ENCODE results near the gene SLC25A36.
"Not testable (repeated sequence)": the region's sequence is repeated elsewhere in the genome, so short reads cannot be mapped to it uniquely, and the experiment has no call there.

The SLC25A36 gene

DNA sequence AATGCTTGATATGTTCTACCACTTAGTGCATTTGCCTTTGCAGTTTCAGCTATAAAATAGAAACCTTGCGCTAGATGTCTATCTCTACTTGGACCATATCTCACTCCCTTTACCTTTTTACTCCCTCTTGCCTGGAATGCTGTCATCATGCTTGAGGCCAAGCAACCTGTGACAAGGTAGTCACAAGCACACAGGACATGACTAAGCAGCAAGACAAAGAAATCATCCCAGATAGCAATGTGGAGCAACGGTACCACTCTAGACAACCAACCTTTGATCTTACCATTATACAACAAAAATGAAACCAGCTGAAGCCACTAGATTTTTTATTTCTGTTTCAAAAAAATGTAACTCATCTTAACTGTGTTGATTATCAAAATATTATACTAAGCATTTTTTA, 59.0 kb downstream of the SLC25A36 start:
- Mint-ChIP-seq H3K36me3 (no peaks in the 10 kb centered on the region), H3K27ac (no peak overlapping the region), H3K9me3 (no peaks in the 10 kb centered on the region), H3K4me3 (no peak overlapping the region), H3K4me1 (peaks cover 6% of the 10 kb centered on the region)
- peak; percentile 43 for ATAC-seq
- DNase-seq (ENCODE audit: low spot score in 2 of 2) = no peak

DNA sequence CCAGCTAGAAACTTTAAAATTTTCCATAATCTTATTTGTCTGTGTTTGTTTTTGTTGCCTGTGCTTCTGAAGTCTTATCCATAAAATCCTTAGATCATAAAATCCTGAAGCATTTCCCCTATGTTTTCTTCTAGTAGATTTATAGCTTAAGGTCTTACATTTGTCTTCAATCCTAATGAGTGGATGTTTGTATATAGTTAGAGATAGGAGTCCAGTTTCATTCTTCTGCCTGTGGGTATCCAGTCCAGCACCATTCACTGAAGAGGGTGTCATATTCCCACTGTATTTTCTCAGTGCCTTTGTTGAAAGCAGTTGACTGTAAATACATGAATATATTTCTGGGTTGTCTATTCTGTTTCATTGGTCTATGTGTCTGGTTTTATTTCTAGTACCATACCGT, 64.7 kb downstream of the SLC25A36 start:
- H3K9me3 Mint-ChIP-seq = no peaks in the 10 kb centered on the region
- no peak overlapping the region for H3K4me3 Mint-ChIP-seq
- H3K4me1 Mint-ChIP-seq = peaks cover 2% of the 10 kb centered on the region
- no peak overlapping the region for H3K27ac Mint-ChIP-seq
- no peak for ATAC-seq
- no peak for DNase-seq (ENCODE audit: low spot score in 2 of 2)
- H3K36me3 Mint-ChIP-seq = no peaks in the 10 kb centered on the region

DNA sequence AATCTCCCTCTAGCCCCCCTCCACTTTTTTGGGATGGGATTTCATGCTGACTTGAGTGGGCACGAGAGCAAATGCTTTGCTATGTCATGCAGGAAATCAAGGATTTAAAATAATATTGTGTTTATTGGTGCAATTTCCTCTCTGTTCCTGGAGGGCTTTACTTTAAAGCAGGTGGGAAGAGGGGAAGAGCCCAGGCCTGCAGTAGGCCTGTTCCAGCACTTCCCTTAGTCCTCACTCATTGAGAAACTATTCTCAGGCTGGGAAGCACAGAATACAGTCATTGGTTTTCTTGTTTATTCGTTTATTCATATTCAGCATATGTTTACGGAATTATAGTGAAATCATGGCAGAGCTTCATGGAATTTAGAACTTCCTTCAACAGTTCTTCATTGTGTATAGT, 67.9 kb downstream of the SLC25A36 start:
- ATAC-seq = no peak
- no peaks in the 10 kb centered on the region for H3K36me3 Mint-ChIP-seq
- H3K9me3 Mint-ChIP-seq = no peaks in the 10 kb centered on the region
- H3K27ac Mint-ChIP-seq = no peak overlapping the region
- no peak for DNase-seq (ENCODE audit: low spot score in 2 of 2)
- H3K4me1 Mint-ChIP-seq = peaks cover 7% of the 10 kb centered on the region
- H3K4me3 Mint-ChIP-seq = no peak overlapping the region

DNA sequence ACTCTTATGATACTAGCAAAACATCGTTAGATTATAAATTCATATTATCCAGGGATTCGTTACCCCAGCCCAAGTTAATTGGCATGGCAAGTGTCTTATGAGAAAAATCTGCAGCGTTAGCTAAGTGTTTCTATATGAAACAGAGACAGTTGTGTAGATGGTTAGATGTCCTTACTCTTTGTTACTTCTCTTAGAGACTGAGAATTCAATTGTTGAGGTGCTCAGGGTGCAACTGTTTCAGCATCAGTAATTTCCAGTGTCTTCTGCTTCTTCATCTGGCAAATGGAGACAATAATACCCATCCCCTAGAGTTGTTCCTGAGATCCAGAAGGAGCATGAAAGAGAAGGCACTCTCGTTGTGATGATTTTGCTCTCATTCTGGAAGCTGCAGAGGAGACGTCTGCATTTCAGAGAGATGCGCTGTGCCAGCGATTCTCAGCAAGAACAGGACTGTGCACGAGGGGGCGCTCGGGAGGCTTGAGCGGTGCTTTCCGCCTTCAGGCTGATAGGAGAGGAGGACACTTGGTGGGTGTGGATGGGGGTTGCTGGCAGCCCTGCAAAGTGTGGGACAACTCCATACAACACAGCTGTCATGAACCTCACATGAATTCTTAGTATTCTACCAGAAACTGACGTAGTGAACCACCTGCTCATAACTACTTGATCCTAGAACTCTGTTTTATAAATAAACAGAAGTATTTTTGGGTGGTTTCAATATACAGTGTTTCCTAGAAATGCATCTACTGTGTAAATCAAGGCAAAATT, 69.8 kb downstream of the SLC25A36 start:
- H3K4me1 Mint-ChIP-seq = peaks cover 7% of the 10 kb centered on the region
- H3K4me3 Mint-ChIP-seq = no peak overlapping the region

DNA sequence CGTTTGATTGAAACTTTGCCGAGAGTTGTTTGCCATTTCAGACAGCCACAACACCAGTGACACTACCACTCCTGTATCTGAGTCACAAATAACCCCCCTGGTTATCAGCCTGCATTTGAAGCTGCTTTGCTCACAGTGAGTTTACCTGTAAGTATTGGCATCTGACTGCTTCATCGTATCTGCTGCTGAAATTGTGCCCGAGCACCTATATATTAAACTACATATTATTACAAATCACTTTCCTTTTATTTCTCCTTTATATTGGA, 70.3 kb downstream of the SLC25A36 start:
- Mint-ChIP-seq H3K4me3 (no peak overlapping the region), H3K4me1 (peaks cover 7% of the 10 kb centered on the region), H3K27ac (no peak overlapping the region), H3K9me3 (no peaks in the 10 kb centered on the region), H3K36me3 (no peaks in the 10 kb centered on the region)
- ATAC-seq (peak; percentile 63), DNase-seq (ENCODE audit: low spot score in 2 of 2) (no peak)

More for the DNA sequence above, 69.8 kb downstream of the SLC25A36 start:
- DNase-seq (ENCODE audit: low spot score in 2 of 2) (peak; percentile 73 to 91), ATAC-seq (peak; percentile 91)
- H3K36me3 Mint-ChIP-seq = no peaks in the 10 kb centered on the region
- no peaks in the 10 kb centered on the region for H3K9me3 Mint-ChIP-seq
- no peak overlapping the region for H3K27ac Mint-ChIP-seq

DNA sequence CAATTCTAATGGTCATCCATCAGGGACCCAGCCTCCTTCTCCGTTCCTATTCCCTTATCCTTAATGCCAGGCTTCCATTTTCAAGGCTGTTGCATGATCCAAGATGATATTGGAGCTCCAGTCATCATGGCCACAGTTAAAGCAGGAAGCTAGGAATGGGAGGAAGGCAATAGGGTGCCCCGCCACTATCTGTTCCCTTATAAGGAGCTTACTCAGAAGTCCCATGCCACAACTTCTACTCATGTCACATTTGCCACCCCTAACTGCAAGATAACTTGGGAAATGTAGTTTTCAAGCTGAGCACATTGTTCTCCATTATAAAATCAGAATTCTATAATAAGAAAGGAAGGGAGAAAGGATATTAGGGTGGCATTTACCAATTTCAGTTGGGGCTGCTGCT, 70.9 kb downstream of the SLC25A36 start:
- Mint-ChIP-seq H3K4me3 (no peak overlapping the region), H3K36me3 (no peaks in the 10 kb centered on the region), H3K27ac (no peak overlapping the region), H3K9me3 (no peaks in the 10 kb centered on the region), H3K4me1 (peaks cover 11% of the 10 kb centered on the region)
- ATAC-seq (no peak), DNase-seq (ENCODE audit: low spot score in 2 of 2) (no peak)

DNA sequence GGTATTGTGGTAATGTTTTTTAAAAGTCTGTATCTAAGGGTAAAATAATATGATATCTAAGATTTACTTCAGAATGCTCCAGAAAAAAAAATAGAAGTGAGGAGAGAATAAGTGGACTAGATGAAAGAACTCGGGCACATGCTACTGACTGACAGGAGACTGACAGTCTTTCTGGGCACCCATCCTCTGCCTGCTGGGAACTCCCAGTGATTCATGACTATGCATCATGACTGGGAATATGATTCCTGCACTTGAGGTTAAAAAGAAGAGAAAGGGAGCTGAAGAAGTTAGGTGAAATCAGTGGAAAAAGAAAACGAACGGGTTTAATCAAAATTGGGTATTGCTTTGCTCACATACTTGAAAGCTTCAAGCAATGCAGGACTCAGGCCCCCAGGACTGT, 73.8 kb downstream of the SLC25A36 start:
- Mint-ChIP-seq H3K27ac (no peak overlapping the region), H3K4me3 (no peak overlapping the region), H3K36me3 (no peaks in the 10 kb centered on the region), H3K9me3 (no peaks in the 10 kb centered on the region), H3K4me1 (peaks cover 28% of the 10 kb centered on the region)
- DNase-seq (ENCODE audit: low spot score in 2 of 2) = no peak
- no peak for ATAC-seq

DNA sequence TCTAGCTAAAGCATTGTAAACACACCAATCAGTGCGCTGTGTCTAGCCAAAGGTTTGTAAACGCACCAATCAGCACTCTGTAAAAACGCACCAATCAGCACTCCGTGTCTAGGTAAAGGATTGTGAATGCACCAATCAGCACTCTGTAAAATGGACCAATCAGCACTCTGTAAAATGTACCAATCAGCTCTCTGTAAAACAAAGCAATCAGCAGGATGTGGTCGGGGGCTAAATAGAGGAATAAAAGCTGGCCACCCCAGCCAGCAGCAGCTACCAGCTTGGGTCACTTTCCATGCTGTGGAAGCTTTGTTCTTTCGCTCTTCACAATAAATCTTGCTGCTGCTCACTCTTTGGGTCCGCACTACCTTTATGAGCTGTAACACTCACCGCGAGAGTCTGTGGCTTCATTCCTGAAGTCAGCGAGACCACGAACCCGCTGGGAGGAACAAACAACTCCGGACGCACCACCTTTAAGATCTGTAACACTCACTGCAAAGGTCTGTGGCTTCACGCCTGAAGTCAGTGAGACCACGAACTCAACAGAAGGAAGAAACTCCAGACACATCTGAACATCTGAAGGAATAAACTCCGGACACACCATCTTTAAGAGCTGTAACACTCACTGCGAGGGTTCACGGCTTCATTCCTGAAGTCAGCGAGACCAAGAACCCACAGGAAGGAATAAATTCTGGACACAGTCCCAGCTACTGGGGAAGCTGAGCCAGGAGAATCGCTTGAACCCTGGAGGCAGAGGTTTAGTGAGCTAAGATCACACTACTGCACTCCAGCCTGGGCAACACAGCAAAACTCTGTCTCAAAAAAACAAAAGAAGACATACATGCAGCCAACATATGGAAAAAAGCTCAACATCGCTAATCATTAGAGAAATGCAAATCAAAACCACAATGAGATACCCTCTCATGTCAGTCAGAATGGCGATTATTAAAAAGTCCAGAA, 76.0 kb downstream of the SLC25A36 start:
- H3K4me1 Mint-ChIP-seq = peaks cover 24% of the 10 kb centered on the region
- peak; percentile 25 for ATAC-seq
- H3K27ac Mint-ChIP-seq = peak overlapping the region; percentile 27
- H3K9me3 Mint-ChIP-seq, H3K36me3 Mint-ChIP-seq: not testable (repeated sequence)
- DNase-seq (ENCODE audit: low spot score in 2 of 2) = peak in 1 of 2 donors; percentile 68
- peak overlapping the region; percentile 35 for H3K4me3 Mint-ChIP-seq

DNA sequence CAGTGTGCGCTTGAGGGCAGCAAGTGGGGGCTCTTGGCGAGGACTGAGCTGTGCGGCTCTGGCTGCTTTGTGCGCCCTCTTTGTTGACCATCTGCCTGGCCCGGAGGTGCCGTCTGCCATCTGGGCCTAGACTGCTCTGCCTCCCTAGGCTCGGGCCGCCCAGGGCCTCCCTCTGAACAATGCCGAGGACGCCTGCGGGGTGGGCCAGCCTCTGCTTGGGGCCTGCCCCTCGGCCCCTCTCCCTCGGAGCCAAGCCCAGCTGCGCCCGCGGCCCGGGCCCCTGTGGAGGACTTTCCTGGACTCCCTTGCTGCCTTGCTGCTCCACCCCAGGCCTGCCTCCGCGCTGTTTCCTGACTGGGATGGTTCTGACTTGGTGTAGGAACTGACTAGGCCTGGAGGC, 77.6 kb downstream of the SLC25A36 start:
- DNase-seq (ENCODE audit: low spot score in 2 of 2) = no peak
- Mint-ChIP-seq H3K27ac (no peak overlapping the region), H3K36me3 (no peaks in the 10 kb centered on the region), H3K4me3 (no peak overlapping the region), H3K4me1 (peaks cover 24% of the 10 kb centered on the region), H3K9me3 (no peaks in the 10 kb centered on the region)
- no peak for ATAC-seq

DNA sequence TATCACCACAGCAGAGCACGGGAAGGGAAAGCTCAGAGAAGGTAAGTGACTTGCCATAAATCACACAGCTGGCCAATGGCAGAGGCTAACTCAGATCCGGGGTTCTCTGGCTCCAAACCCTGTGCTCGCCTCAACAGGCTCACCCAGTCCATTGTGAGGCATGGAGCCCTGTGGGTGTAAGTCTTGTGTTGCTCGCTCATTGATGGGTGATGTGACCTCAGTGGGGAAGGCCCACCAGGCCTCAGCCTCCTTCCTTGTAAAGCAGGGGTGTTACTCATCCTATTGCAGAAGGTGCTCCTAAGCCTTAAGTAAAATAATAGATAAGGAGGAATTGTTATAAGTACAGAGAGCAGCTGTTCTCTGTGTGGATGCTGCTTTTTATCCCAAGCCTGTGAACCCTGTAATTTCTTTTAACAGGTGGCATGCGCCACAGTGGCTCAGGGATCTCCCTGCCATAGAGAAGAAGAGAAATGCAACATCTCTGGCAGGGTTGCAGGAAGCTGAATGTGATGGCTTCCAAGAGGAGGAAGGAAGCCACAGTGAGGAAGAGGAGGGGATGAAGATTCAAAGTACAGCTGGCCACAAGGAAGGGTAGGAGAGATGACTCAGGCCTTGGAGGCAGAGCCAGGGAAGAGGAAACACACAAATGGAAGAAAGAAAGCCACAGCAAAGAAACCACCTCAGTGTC, 78.7 kb downstream of the SLC25A36 start:
- Mint-ChIP-seq H3K4me3 (no peak overlapping the region), H3K36me3 (no peaks in the 10 kb centered on the region), H3K4me1 (peaks cover 24% of the 10 kb centered on the region), H3K9me3 (no peaks in the 10 kb centered on the region), H3K27ac (peak overlapping the region; percentile 18)
- ATAC-seq (peak; percentile 92), DNase-seq (ENCODE audit: low spot score in 2 of 2) (no peak)

DNA sequence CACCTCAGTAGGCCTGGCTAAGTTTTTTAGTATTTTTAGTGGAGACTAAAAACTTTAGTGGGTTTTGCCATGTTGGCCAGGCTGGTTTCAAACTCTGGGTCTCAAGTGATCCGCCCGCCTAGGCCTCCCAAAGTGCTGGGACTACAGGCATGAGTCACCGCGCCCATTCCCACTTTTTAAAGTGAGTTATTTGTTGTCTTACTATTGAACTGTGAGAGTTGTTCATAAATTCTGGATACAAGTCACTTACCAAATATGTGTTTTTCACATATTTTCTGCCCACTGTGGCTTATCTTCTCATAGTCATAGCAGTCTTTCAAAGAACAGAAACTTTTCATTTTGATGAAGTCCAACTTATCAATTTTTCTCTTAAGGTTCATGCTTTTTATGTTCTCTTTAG, 79.6 kb downstream of the SLC25A36 start:
- Mint-ChIP-seq H3K27ac (no peak overlapping the region), H3K4me1 (peaks cover 24% of the 10 kb centered on the region), H3K36me3 (no peaks in the 10 kb centered on the region), H3K9me3 (no peaks in the 10 kb centered on the region), H3K4me3 (no peak overlapping the region)
- no peak for DNase-seq (ENCODE audit: low spot score in 2 of 2)
- ATAC-seq = no peak
